ENCODE results near the gene GGT6. TPM values are rescaled to one million over a fixed set of nuclear protein-coding genes. Genes with fewer than 3 reads are reported as not detected.

The GGT6 gene
- total RNA-seq, 2 experiments from 2014 or later, result not detected

DNA sequence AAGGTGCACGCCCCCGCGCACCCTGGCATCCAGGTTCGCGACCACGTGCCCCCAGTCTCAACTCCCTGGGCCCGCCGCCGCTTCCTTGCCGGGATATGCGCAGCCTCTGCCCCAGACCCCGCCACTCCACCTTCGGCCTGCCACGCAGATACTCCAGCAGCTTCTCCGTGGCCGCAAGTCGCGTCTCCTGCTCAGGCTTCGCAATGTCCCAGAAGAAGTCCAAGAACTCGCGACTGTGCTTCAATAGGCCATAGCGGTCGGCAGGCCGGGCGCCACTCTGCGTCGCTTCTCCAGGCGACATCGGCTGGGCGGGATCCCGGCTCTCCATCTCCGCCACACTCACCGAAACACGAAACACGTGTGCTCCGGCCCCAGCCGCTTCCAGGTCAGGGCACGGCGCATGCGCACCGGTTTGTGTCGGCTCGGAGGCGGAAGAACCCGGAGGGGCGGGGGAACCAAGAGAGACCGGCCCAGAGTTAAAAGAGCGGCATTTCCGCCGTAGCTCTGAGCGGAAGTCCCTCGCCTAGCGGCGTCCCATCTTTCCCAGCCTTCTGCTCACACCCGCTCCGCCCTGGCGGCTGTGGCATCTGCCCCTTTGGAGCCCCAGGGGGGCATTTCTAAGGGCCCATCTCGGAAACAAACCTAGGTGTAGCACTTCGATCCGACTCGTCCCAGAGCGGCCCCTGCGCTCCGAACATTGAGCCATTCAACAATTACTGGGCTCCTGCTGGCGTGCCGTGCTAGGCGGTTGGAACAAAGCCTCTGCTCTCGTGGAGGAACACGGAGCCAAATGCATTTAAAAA, 5.2 kb downstream of the GGT6 start, which contains the start of gene MYBBP1A:
Gene MYBBP1A (minus strand): TSS at position 388 of the 803 bp plus-strand sequence. CDS start 60 bp downstream, at position 328.
- Mint-ChIP-seq H3K9me3 (no peaks in the 10 kb centered on the region), H3K4me3 (peak within 1 kb of the TSS; percentile 97), H3K27me3 (ENCODE audit: low read depth) (no peaks in the 10 kb centered on the region), H3K4me1 (ENCODE audit: low read depth) (peaks cover 23% of the 10 kb centered on the region), H3K27ac (peak within 1 kb of the TSS; percentile 92), H3K36me3 (ENCODE audit: low read depth) (peaks cover 30% of the 10 kb centered on the region)
- CTCF ChIA-PET, result interaction anchor here (6.9 kb wide), 1 partner anchor 11 kb away, joined by 45 read pairs; no protein-coding TSS in a partner anchor
- peak; percentile 98 for DNase-seq
- intact Hi-C loops (cut with micrococcal nuclease), result loop anchor here (1.0 kb wide), 1 partner anchor 8 kb away; no protein-coding TSS in a partner anchor

DNA sequence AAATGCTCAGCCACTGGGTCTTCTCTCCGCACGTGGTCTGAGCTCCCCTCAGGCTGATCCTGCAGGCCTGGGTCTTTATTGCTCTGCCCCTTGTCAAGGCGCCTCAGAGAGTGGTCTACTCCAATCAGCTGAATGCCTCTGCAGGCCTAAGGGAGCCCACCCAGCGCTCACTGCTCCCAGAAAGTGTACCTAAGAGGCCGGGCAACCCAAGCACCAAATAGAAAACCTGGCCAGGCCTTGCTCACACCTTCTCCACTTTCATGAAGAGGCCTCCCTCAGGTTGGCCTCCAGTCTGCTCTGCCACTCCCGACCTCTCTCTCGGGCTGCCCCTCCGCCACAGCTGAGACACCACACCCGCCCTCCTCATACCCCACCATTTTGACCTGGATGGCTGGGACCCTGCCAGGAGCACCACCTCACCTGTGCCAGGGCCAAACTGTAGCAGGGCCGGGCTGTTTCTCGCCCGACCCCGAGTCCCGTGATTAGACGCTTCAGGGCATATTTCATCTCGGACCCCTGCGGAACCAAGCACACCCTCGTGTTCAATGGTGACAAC, 5.9 kb downstream of the GGT6 start:
- no peak for DNase-seq
- H3K9me3 Mint-ChIP-seq, result no peaks in the 10 kb centered on the region
- H3K27ac Mint-ChIP-seq, result peak overlapping the region; percentile 92
- H3K4me1 Mint-ChIP-seq (ENCODE audit: low read depth), result peaks cover 23% of the 10 kb centered on the region
- CTCF ChIA-PET, result interaction anchor here (0.8 to 6.9 kb wide), 2 partner anchors 11 to 338 kb away, joined by 3 to 45 read pairs; no protein-coding TSS in a partner anchor
- peak overlapping the region; percentile 97 for H3K4me3 Mint-ChIP-seq
- intact Hi-C loops (cut with micrococcal nuclease), result no loop called here
- H3K27me3 Mint-ChIP-seq (ENCODE audit: low read depth), result no peaks in the 10 kb centered on the region
- H3K36me3 Mint-ChIP-seq (ENCODE audit: low read depth), result peaks cover 33% of the 10 kb centered on the region

DNA sequence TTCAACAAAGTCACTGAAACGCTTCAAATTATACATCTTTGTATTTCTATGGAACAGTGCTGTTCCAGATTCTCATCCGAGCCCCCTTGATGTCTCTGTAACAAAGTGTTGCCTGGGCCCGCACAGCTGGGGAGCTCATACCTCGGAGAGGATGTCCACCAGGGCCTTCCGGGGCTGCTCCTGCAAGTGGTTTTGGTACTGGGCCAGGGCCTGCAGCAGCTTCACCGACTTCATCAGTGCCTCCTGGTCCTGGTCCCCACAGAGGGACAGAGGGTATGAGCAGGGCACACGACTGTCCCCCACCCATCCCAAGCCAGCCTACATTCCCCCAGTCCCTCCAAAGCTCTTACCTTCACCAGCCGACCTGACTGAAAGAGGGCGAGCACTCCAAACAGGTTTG, 6.7 kb downstream of the GGT6 start:
- Mint-ChIP-seq H3K9me3 (no peaks in the 10 kb centered on the region), H3K36me3 (ENCODE audit: low read depth) (peaks cover 33% of the 10 kb centered on the region), H3K4me3 (peak overlapping the region; percentile 97), H3K27me3 (ENCODE audit: low read depth) (no peaks in the 10 kb centered on the region), H3K4me1 (ENCODE audit: low read depth) (peaks cover 23% of the 10 kb centered on the region), H3K27ac (no peak overlapping the region)
- CTCF ChIA-PET, result interaction anchor here (0.8 to 6.9 kb wide), 2 partner anchors 12 to 337 kb away, joined by 3 to 45 read pairs; no protein-coding TSS in a partner anchor
- intact Hi-C loops (cut with micrococcal nuclease), result no loop called here
- no peak for DNase-seq

DNA sequence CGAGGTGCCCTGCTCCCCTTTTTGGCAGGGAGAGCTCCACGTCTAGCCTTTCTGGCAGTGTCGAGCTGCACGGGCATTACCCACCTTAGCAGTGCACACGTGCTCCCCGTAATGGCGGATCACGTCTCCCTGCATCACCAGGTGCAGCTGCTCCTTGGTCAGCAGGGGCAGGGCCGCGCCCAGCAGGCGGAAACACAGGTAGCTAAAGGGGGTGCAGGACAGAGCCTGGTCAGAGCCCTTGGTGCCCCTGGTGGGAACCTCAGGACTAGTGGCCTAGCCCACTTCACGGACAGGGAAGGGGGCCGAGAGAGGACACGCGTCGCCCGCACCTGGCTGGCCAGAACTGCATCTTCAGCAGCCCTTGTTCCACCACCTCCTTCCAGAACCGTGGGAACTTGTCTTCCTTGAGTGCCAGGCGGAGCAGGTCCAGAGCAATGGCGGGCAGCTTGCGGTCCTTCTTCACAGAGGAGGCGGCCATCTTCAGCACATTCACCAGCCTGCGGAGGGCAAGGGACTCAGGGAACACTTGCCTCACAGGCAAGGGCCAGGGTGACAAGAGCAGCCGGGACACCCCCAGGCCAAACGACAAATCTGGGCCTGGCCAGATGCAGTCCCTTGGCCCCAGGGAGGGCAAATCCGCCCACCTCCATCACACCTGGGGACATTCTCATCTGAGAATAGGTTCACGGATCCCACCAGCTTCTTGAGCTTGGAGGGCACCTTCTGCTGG, 8.4 kb downstream of the GGT6 start:
- Mint-ChIP-seq H3K4me3 (no peak overlapping the region), H3K9me3 (no peaks in the 10 kb centered on the region), H3K4me1 (ENCODE audit: low read depth) (peaks cover 23% of the 10 kb centered on the region), H3K36me3 (ENCODE audit: low read depth) (peaks cover 38% of the 10 kb centered on the region), H3K27ac (no peak overlapping the region), H3K27me3 (ENCODE audit: low read depth) (no peaks in the 10 kb centered on the region)
- no peak for DNase-seq
- CTCF ChIA-PET, result interaction anchor here (0.6 to 6.9 kb wide), 3 partner anchors 9 to 191 kb away, joined by 3 to 45 read pairs (median 4); no protein-coding TSS in a partner anchor
- intact Hi-C loops (cut with micrococcal nuclease), result no loop called here

DNA sequence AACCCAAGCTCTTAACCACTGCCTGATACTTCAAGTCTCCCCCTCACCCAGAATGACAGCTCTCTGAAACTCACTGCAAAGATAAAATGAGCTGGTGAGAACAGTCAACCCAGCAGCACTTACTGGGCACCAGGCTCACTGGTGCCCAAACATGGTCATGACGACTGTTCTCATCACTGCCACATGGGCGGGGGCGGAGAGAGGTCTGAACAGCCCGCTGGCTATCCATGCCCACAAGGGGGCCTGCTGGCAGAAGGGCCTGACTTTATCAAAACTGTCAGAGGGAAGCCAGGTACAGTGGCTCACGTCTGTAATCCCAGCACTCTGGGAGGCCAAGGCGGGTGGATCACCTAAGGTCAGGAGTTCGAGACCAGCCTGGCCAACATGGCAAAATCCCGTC, 9.2 kb downstream of the GGT6 start:
- Mint-ChIP-seq H3K27ac (no peak overlapping the region), H3K27me3 (ENCODE audit: low read depth) (no peaks in the 10 kb centered on the region), H3K9me3 (no peaks in the 10 kb centered on the region), H3K4me1 (ENCODE audit: low read depth) (peaks cover 21% of the 10 kb centered on the region), H3K36me3 (ENCODE audit: low read depth) (peaks cover 42% of the 10 kb centered on the region), H3K4me3 (no peak overlapping the region)
- CTCF ChIA-PET, result interaction anchor here (1.5 to 6.9 kb wide), 2 partner anchors 10 to 15 kb away, joined by 3 to 45 read pairs; no protein-coding TSS in a partner anchor
- intact Hi-C loops (cut with micrococcal nuclease), result no loop called here
- DNase-seq, result no peak

DNA sequence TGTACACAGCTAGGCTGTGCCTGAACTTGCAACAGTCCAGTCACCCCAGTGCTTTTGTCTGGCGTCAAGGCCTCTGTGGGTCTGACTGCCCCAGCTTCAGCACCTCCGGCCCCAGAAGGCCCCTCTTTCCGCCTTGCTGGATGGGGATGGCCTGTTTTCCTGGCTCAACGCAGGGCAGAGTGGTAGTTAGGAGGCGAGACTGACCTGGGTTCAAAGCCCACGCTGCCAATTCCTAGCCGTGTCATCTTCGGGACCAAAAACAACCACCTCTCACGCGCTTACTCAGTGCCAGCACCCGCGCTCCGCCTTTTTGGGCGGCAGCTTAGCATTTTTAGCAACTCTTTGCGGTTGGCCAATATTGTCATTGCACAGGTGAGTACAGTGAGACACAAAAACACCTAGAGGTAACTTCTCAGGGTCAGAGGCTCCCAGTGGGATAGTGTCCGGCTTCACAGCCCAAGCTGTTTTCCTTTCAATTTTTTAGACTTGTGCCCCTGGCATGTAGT, 9.8 kb downstream of the GGT6 start:
- H3K27me3 Mint-ChIP-seq (ENCODE audit: low read depth), result no peaks in the 10 kb centered on the region
- intact Hi-C loops (cut with micrococcal nuclease), result no loop called here
- CTCF ChIA-PET, result interaction anchor here (1.5 to 6.9 kb wide), 2 partner anchors 10 to 15 kb away, joined by 3 to 45 read pairs; no protein-coding TSS in a partner anchor

DNA sequence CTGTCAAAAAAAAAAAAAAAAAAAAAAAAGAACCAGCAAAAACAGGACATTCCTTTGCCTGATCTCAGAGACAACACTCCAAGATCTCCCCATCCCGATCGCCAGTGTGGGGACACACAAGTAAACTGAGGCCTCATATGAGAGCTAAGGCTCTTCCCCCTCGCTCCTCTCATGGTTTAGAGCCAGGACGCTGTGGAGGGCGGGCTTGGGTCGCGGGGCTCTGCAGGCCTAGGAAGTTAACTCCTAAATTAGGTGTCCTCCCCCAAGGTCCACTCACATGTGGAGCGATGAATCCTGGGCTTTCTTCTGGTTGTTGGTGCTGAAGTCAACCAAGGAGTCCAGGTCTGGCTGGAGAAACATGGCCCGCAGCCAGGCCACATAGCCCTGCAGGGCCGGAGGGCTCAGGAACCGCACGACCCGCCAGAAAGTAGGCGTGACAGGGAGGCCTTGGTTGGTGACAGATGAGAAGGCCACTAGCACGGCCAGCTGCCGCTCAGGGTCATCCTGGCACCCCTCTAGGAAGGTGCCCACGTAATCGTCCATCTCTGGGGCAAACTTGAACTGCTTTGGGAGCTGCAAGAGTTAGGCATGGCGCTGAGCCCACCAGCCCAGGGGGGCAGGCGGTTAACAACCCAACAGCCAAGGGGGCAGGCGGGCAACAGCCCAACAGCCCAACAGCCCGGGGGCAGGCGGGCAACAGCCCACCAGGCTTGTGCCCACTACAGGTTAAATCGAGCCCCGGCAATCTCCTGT, 10.4 kb downstream of the GGT6 start:
- Mint-ChIP-seq H3K9me3 (no peaks in the 10 kb centered on the region), H3K27me3 (ENCODE audit: low read depth) (no peaks in the 10 kb centered on the region), H3K27ac (no peak overlapping the region), H3K36me3 (ENCODE audit: low read depth) (peaks cover 41% of the 10 kb centered on the region), H3K4me1 (ENCODE audit: low read depth) (peaks cover 14% of the 10 kb centered on the region), H3K4me3 (no peak overlapping the region)
- DNase-seq, result no peak
- intact Hi-C loops (cut with micrococcal nuclease), result no loop called here
- CTCF ChIA-PET, result interaction anchor here (0.9 to 2.1 kb wide), 3 partner anchors 9 to 17 kb away, joined by 3 to 8 read pairs (median 3); no protein-coding TSS in a partner anchor

More for the DNA sequence above, 9.8 kb downstream of the GGT6 start:
- H3K9me3 Mint-ChIP-seq, result no peaks in the 10 kb centered on the region
- no peak overlapping the region for H3K4me3 Mint-ChIP-seq
- H3K27ac Mint-ChIP-seq, result no peak overlapping the region
- peaks cover 42% of the 10 kb centered on the region for H3K36me3 Mint-ChIP-seq (ENCODE audit: low read depth)
- peaks cover 15% of the 10 kb centered on the region for H3K4me1 Mint-ChIP-seq (ENCODE audit: low read depth)
- DNase-seq, result no peak

DNA sequence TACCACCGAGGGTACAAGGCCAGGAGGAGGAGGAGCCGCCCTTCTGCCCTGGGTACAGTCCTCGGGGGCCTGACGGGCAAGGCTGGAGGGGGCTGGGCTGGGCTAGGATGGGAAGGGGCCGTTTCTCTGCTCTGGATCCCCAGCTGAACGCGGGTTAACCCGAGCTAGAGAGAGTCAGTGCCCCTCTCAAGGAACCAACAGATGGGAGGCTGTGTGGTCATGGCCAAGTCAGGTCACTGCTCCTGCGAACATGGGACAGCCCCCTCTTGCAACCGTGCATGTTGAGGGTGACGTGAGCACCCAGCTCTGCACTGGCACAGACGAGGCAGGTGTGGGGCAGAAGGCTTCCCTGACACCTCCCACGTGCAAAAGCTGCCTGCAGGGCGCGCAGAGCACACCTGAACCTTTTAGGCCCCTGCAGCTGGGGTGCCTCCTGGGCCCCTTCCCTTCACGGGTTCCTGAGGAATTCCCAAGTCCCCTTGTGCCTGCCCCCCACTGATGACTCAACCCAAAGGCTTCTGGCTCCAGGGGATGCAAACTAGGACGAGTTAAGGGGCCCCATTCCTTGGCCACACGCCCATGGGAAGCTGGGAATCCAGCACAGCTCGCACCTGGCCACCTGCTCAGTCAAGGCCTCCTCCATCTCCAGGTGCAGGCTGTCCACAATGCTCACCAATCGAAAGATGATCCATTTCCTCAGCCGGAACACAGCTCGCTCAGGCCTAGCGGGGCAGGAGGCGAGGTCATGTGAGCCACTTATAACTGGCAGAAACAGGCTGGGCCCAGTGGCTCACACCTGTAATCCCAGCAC, 11.5 kb downstream of the GGT6 start:
- no peaks in the 10 kb centered on the region for H3K9me3 Mint-ChIP-seq
- intact Hi-C loops (cut with micrococcal nuclease), result no loop called here
- no peak overlapping the region for H3K4me3 Mint-ChIP-seq
- DNase-seq, result no peak
- peaks cover 7% of the 10 kb centered on the region for H3K4me1 Mint-ChIP-seq (ENCODE audit: low read depth)
- no peak overlapping the region for H3K27ac Mint-ChIP-seq
- CTCF ChIA-PET, result interaction anchor here (0.9 to 2.1 kb wide), 2 partner anchors 16 to 18 kb away, joined by 3 to 8 read pairs; no protein-coding TSS in a partner anchor
- peaks cover 35% of the 10 kb centered on the region for H3K36me3 Mint-ChIP-seq (ENCODE audit: low read depth)
- H3K27me3 Mint-ChIP-seq (ENCODE audit: low read depth), result no peaks in the 10 kb centered on the region

DNA sequence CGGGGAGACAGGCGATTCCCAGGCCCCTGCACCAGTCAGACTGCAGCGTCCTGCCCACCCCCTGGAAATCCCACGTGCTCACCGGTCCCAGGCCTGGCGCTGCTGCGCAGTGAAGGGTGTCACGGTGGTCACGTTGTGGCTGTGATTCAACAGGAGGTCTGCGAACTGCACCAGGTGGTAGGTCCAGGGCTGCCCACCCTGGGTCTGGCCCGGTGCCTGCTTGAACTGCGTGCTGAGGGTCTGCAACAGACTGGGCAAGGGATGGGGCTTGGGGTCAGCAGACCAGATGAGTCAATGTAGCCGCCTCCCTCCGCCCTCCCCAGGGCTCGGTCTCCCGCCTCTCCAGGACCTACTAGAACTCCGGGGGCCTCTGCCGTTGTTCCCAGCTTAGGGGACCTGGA, 12.3 kb downstream of the GGT6 start:
- Mint-ChIP-seq H3K4me1 (ENCODE audit: low read depth) (peaks cover 3% of the 10 kb centered on the region), H3K4me3 (no peak overlapping the region), H3K9me3 (no peaks in the 10 kb centered on the region), H3K36me3 (ENCODE audit: low read depth) (peaks cover 34% of the 10 kb centered on the region), H3K27me3 (ENCODE audit: low read depth) (no peaks in the 10 kb centered on the region), H3K27ac (no peak overlapping the region)
- intact Hi-C loops (cut with micrococcal nuclease), result no loop called here
- DNase-seq, result no peak
- CTCF ChIA-PET, result interaction anchor here (2.1 kb wide), 1 partner anchor 19 kb away, joined by 8 read pairs; no protein-coding TSS in a partner anchor

DNA sequence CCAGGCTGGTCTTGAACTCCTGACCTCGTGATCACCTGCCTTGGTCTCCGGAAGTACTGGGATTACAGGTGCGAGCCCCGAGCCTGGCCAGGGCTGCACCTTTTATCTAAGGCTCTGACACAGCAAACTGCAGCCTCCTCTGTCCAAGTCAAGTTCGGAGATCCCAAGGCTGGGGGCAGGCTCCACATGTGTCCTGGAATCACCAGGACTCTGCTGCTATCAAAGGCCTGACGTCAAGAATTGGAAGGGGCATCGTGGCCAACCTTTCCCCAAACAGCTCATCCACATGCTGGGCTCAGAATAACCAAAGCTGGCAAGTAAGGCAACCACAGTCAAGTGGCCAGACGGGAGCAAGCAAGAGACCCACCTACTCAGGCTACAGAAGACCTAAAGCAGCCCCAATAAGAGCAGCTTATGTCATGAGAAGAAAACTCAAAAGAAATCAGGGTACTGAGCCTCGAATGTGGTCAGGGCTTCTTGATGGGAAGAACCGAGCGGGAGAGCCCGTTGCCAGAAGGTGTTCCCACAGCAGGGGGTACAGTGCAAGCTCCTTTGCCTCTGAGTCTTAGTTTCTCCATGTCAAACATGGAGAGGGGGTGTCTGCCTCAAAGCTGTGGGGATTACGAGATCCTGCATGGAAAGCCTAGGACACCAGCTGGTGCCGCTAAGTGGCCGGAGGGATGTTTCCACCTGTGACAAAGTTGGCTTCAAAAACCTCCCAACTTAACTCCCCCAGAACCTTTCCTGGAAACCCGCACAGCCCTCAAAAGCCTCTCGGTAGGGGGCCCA, 13.1 kb downstream of the GGT6 start:
- H3K27ac Mint-ChIP-seq, result no peak overlapping the region
- H3K27me3 Mint-ChIP-seq (ENCODE audit: low read depth), result no peaks in the 10 kb centered on the region
- intact Hi-C loops (cut with micrococcal nuclease), result no loop called here
- H3K4me1 Mint-ChIP-seq (ENCODE audit: low read depth), result peaks cover 3% of the 10 kb centered on the region
- H3K4me3 Mint-ChIP-seq, result no peak overlapping the region
- H3K9me3 Mint-ChIP-seq, result no peaks in the 10 kb centered on the region
- CTCF ChIA-PET, result no interaction called here
- peaks cover 34% of the 10 kb centered on the region for H3K36me3 Mint-ChIP-seq (ENCODE audit: low read depth)
- no peak for DNase-seq

Data from activated naive CD4-positive, alpha-beta T cell treated with anti-CD3 and anti-CD28 coated beads for 36 hours (primary cell).